OCI-LY7 (cell line): ENCODE data around the gene OR2B3.

Experiments
- CTCF ChIP-seq: fragments of 200-600 bp; sonication (generic); conservative IDR thresholded peaks from 2 replicates; pipeline ENCODE4 v1.5.1; 2014; ENCODE audit warnings: mild to moderate bottlenecking, antibody characterized with exemption, low read length, moderate library complexity, mixed read lengths
- EZH2phosphoT487 ChIP-seq: fragments of 200-600 bp; sonication (generic); IDR thresholded peaks from 2 replicates; pipeline ENCODE4 v1.6.1; 2018; ENCODE audit warnings: low read depth, borderline replicate concordance, mild to moderate bottlenecking, mixed run types, antibody characterized with exemption, low read length, moderate library complexity, mixed read lengths

- TF ChIP-seq CTCF = no peak
- no peak for TF ChIP-seq EZH2phosphoT487
These were observed 35.4 kb downstream of the OR2B3 start for GRCh38 chr6:29051680-29052079.
